ENCODE results near the gene OGFOD3.
A peak's percentile ranks its signal among the peaks of the same experiment; 100 is the strongest.
"Not testable (repeated sequence)": the region's sequence is repeated elsewhere in the genome, so short reads cannot be mapped to it uniquely, and the experiment has no call there.

The OGFOD3 gene

GRCh38 chr17:82372249-82373071, 45.9 kb downstream of the OGFOD3 start:
- no peak for DNase-seq

GRCh38 chr17:82371333-82372248, 46.8 kb downstream of the OGFOD3 start, which contains the start of gene UTS2R:
Gene UTS2R, plus strand, starts transcription at chr17:82371765. Its CDS starts 2,560 bp downstream, at chr17:82374325.
- no peak for DNase-seq

GRCh38 chr17:82370471-82371332, 47.7 kb downstream of the OGFOD3 start:
- DNase-seq, result peak; percentile 22

GRCh38 chr17:82369211-82369610, 49.2 kb downstream of the OGFOD3 start:
- no peak for DNase-seq

- DNase-seq, result no peak
These were observed 50.5 kb downstream of the OGFOD3 start for GRCh38 chr17:82367724-82368524.

- DNase-seq, result no peak
These were observed 51.6 kb downstream of the OGFOD3 start for GRCh38 chr17:82366749-82367148.

GRCh38 chr17:82365606-82366295, 52.6 kb downstream of the OGFOD3 start:
- no peak for DNase-seq

GRCh38 chr17:82361885-82362633, 56.3 kb downstream of the OGFOD3 start:
- no peak for DNase-seq

- DNase-seq, result not testable (repeated sequence)
These were observed 58.8 kb downstream of the OGFOD3 start for GRCh38 chr17:82359451-82360074.

- DNase-seq, result peak; percentile 32
These were observed 59.7 kb downstream of the OGFOD3 start, which contains the start of gene TEX19 for GRCh38 chr17:82358465-82359350. Gene TEX19, plus strand, starts transcription at chr17:82359247. Its CDS starts 2,904 bp downstream, at chr17:82362151.

- DNase-seq, result no peak
These were observed 61.0 kb downstream of the OGFOD3 start for GRCh38 chr17:82357394-82357793.

GRCh38 chr17:82356845-82357355, 61.5 kb downstream of the OGFOD3 start:
- no peak for DNase-seq

- no peak for DNase-seq
These were observed 62.5 kb downstream of the OGFOD3 start for GRCh38 chr17:82355770-82356427.

GRCh38 chr17:82354804-82355308, 63.5 kb downstream of the OGFOD3 start:
- no peak for DNase-seq

- no peak for DNase-seq
These were observed 64.9 kb downstream of the OGFOD3 start for GRCh38 chr17:82353484-82353883.

- peak; percentile 86 for DNase-seq
These were observed 66.5 kb downstream of the OGFOD3 start for GRCh38 chr17:82351713-82352488.

- DNase-seq, result no peak
These were observed 67.1 kb downstream of the OGFOD3 start for GRCh38 chr17:82351254-82351712.

Measured in activated CD4-positive, alpha-beta T cell treated with anti-CD3 and anti-CD28 coated beads, Interleukin-2, amount 50 U/mL, for 16 hours (primary cell).